ENCODE results near the gene DRC1.
A peak's percentile ranks its signal among the peaks of the same experiment; 100 is the strongest.
"Not testable (repeated sequence)": the region's sequence is repeated elsewhere in the genome, so short reads cannot be mapped to it uniquely, and the experiment has no call there.

Gene DRC1

GRCh38 chr2:26401739-26402541, at the start of gene DRC1:
DRC1 (plus strand) TSS chr2:26401920; CDS start chr2:26401990, 70 bp downstream.
- peak; percentile 31 for DNase-seq (ENCODE audit: insufficient read length, low spot score)
- no peak for FAIRE-seq

GRCh38 chr2:26352892-26353291, 48.8 kb upstream of the DRC1 start:
- DNase-seq (ENCODE audit: insufficient read length, low spot score) (no peak), FAIRE-seq (no peak)

GRCh38 chr2:26354469-26354868, 47.3 kb upstream of the DRC1 start:
- not testable (repeated sequence) for DNase-seq (ENCODE audit: insufficient read length, low spot score); FAIRE-seq

GRCh38 chr2:26355038-26355995, 46.4 kb upstream of the DRC1 start:
- FAIRE-seq (no peak), DNase-seq (ENCODE audit: insufficient read length, low spot score) (no peak)

GRCh38 chr2:26356111-26356510, 45.6 kb upstream of the DRC1 start:
- FAIRE-seq: no peak
- DNase-seq (ENCODE audit: insufficient read length, low spot score): no peak

GRCh38 chr2:26356771-26357170, 44.9 kb upstream of the DRC1 start:
- FAIRE-seq (no peak), DNase-seq (ENCODE audit: insufficient read length, low spot score) (no peak)

GRCh38 chr2:26359886-26360473, 41.7 kb upstream of the DRC1 start:
- DNase-seq (ENCODE audit: insufficient read length, low spot score) (no peak), FAIRE-seq (no peak)

- no peak for DNase-seq (ENCODE audit: insufficient read length, low spot score)
- no peak for FAIRE-seq
These were observed 38.4 kb upstream of the DRC1 start for GRCh38 chr2:26363323-26363722.

- FAIRE-seq: no peak
These were observed 37.8 kb upstream of the DRC1 start for GRCh38 chr2:26363958-26364357.

GRCh38 chr2:26364669-26365068, 37.1 kb upstream of the DRC1 start:
- no peak for FAIRE-seq
- no peak for DNase-seq (ENCODE audit: insufficient read length, low spot score)

More at GRCh38 chr2:26363958-26364357, 37.8 kb upstream of the DRC1 start:
- DNase-seq (ENCODE audit: insufficient read length, low spot score): no peak

GRCh38 chr2:26366957-26367356, 34.8 kb upstream of the DRC1 start:
- DNase-seq (ENCODE audit: insufficient read length, low spot score): no peak
- no peak for FAIRE-seq

- FAIRE-seq; DNase-seq (ENCODE audit: insufficient read length, low spot score): not testable (repeated sequence)
These were observed 32.1 kb upstream of the DRC1 start for GRCh38 chr2:26369664-26370063.

GRCh38 chr2:26370909-26371308, 30.8 kb upstream of the DRC1 start:
- not testable (repeated sequence) for FAIRE-seq; DNase-seq (ENCODE audit: insufficient read length, low spot score)

- FAIRE-seq: peak; percentile 21
- DNase-seq (ENCODE audit: insufficient read length, low spot score): no peak
These were observed 24.9 kb upstream of the DRC1 start for GRCh38 chr2:26376799-26377198.

GRCh38 chr2:26380281-26380680, 21.4 kb upstream of the DRC1 start:
- FAIRE-seq: no peak

GRCh38 chr2:26382564-26382963, 19.2 kb upstream of the DRC1 start:
- FAIRE-seq (no peak), DNase-seq (ENCODE audit: insufficient read length, low spot score) (no peak)

More at GRCh38 chr2:26380281-26380680, 21.4 kb upstream of the DRC1 start:
- DNase-seq (ENCODE audit: insufficient read length, low spot score): no peak

GRCh38 chr2:26384183-26384582, 17.5 kb upstream of the DRC1 start:
- FAIRE-seq (no peak), DNase-seq (ENCODE audit: insufficient read length, low spot score) (no peak)

- DNase-seq (ENCODE audit: insufficient read length, low spot score) (no peak), FAIRE-seq (no peak)
These were observed 17.1 kb upstream of the DRC1 start for GRCh38 chr2:26384597-26384996.

GRCh38 chr2:26387189-26387588, 14.5 kb upstream of the DRC1 start:
- DNase-seq (ENCODE audit: insufficient read length, low spot score) (no peak), FAIRE-seq (no peak)

GRCh38 chr2:26394694-26395093, 7.0 kb upstream of the DRC1 start:
- DNase-seq (ENCODE audit: insufficient read length, low spot score) (no peak), FAIRE-seq (no peak)

GRCh38 chr2:26395394-26395793, 6.3 kb upstream of the DRC1 start:
- DNase-seq (ENCODE audit: insufficient read length, low spot score) (no peak), FAIRE-seq (no peak)

Measured in GM19239 (cell line).